Neural progenitor cell (in vitro differentiated cells): ENCODE results near the gene IPO4.

Experiments
- CTCF ChIP-seq: fragments of 200-600 bp; sonication (generic); IDR thresholded peaks from 2 replicates; pipeline ENCODE4 v1.5.1; 2017; ENCODE audit warnings: antibody characterized with exemption, mild to moderate bottlenecking
- EZH2phosphoT487 ChIP-seq: fragments of 200-600 bp; sonication (generic); IDR thresholded peaks from 2 replicates; pipeline ENCODE4 v1.6.1; 2017; ENCODE audit warnings: antibody characterized with exemption

- TF ChIP-seq EZH2phosphoT487 (no peak), CTCF (no peak)
Observed at GRCh38 chr14:24138396-24139271, 50.0 kb downstream of the IPO4 start.
